Superior temporal gyrus (tissue), 1 donor: ENCODE measurements around the gene PTPRN2.

Experiments used
- DNase-seq: peaks from one replicate; pipeline ENCODE4 v3.0.0-alpha.2; 2016; ENCODE audit errors: extremely low spot score

PTPRN2 gene

GRCh38 chr7:158401295-158401694 is 186.3 kb downstream of the PTPRN2 start:
- DNase-seq = no peak

GRCh38 chr7:158400601-158401225 is 186.9 kb downstream of the PTPRN2 start:
- no peak for DNase-seq

- no peak for DNase-seq
These were observed 187.9 kb downstream of the PTPRN2 start for GRCh38 chr7:158399762-158400161.

GRCh38 chr7:158398750-158399149 is 188.9 kb downstream of the PTPRN2 start:
- DNase-seq = no peak

GRCh38 chr7:158397885-158398284 is 189.7 kb downstream of the PTPRN2 start:
- no peak for DNase-seq

GRCh38 chr7:158396982-158397862 is 190.4 kb downstream of the PTPRN2 start:
- DNase-seq = no peak

- DNase-seq = no peak
These were observed 191.2 kb downstream of the PTPRN2 start for GRCh38 chr7:158396301-158396905.

GRCh38 chr7:158395780-158396278 is 191.8 kb downstream of the PTPRN2 start:
- DNase-seq = no peak

- no peak for DNase-seq
These were observed 192.3 kb downstream of the PTPRN2 start for GRCh38 chr7:158395349-158395748.

- DNase-seq = no peak
These were observed 192.7 kb downstream of the PTPRN2 start for GRCh38 chr7:158394936-158395335.

- no peak for DNase-seq
These were observed 193.5 kb downstream of the PTPRN2 start for GRCh38 chr7:158393926-158394625.

GRCh38 chr7:158392251-158392650 is 195.4 kb downstream of the PTPRN2 start:
- DNase-seq = no peak

- no peak for DNase-seq
These were observed 196.1 kb downstream of the PTPRN2 start for GRCh38 chr7:158391541-158391940.

GRCh38 chr7:158391141-158391540 is 196.5 kb downstream of the PTPRN2 start:
- no peak for DNase-seq

- no peak for DNase-seq
These were observed 197.2 kb downstream of the PTPRN2 start for GRCh38 chr7:158390460-158390859.

- no peak for DNase-seq
These were observed 197.9 kb downstream of the PTPRN2 start for GRCh38 chr7:158389514-158390425.

GRCh38 chr7:158388928-158389327 is 198.7 kb downstream of the PTPRN2 start:
- no peak for DNase-seq

- no peak for DNase-seq
These were observed 199.6 kb downstream of the PTPRN2 start for GRCh38 chr7:158388072-158388471.

GRCh38 chr7:158387546-158387891 is 200.1 kb downstream of the PTPRN2 start:
- DNase-seq = no peak

GRCh38 chr7:158386866-158387545 is 200.6 kb downstream of the PTPRN2 start:
- DNase-seq = no peak

- DNase-seq = no peak
These were observed 201.3 kb downstream of the PTPRN2 start for GRCh38 chr7:158386355-158386618.
